Stimulated activated naive CD4-positive, alpha-beta T cell (primary cell): ENCODE measurements around the gene ZFYVE28.
A peak's percentile ranks its signal among the peaks of the same experiment; 100 is the strongest.

ENCODE experiments used
- DNase-seq, 6 experiments: peaks; one replicate each; lab custom pipeline; 2025; lab: John Stamatoyannopoulos, UW

The ZFYVE28 gene

GRCh38 chr4:2273221-2273620, 145.2 kb downstream of the ZFYVE28 start:
- no peak for DNase-seq

- DNase-seq, result no peak
Measured at GRCh38 chr4:2272828-2273120, 145.7 kb downstream of the ZFYVE28 start.

DNA sequence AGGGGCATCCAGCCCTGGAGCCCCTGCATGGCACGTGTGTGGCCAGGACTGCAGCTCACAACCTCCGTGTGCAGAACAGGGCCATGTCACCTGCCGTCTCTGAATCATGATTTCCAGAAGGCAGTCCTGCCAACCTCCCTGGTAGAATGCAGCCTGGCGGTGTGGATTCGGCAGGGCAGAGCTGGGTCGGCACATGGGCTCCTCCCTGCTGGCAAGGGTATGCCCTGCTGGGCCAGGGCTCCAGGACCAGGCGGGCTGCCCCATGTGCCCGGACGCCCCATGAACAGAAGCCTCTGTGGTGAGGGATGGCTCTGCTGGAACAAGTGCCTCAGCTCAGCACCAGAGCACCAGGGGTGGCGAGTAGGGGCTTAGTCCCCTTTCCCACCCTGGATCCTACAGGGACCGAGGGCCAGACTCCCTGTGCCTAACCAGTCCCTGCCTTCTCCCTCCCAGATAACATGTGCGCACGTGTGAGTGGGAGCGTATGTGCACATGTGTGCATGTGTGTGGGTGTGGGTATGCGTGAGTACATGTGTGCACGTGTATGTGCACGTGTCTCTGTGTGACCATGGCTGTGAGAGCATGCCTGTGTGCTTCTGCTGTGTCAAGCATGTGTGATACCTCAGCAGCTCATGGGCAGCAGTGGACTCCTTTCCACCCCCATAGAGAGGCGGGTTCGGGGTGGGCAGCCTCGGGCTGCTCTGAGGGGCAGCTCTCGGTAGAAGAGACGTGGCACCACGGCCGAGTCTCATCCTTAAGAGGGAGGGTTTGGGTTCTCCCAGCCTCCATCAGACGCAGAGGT, 146.2 kb downstream of the ZFYVE28 start:
- DNase-seq, result no peak

DNA sequence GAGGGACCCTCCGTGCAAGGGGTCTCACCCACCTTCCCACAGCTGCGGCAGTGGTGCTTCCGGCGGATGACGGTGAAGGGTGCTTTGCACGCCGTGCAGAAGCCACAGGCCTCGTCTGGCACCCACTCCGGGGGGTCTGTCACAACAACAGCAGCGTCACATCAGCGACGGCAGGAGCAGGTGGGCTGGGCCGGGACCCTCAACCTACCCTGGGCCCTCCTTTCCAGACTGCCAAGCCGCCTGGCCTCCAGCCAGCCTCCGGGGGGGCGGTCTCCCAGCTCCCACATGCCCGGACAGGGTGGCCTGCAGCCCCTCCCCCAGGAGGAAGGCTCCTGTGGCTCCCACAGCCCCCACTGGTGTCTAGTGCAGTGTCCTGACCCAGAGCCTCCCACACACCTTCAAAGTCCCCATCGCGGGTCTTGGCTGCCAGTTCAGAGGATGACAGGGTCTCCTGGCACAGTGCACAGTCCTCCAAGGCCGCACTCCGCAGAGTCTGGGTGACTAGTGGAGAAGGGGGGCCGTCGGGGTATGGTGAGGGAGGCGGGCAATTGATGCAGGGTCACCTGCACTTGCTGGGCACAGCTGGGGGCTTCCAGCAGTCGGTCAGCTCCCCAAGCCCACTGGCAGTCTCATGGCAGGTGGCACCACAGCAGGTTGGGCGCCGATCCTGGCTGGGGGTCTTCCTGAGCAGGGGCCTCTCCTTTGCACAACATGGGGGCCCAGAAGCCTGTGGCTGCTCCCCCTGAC, 147.0 kb downstream of the ZFYVE28 start:
- DNase-seq, result no peak

GRCh38 chr4:2270341-2271165, 147.9 kb downstream of the ZFYVE28 start:
- no peak for DNase-seq

DNA sequence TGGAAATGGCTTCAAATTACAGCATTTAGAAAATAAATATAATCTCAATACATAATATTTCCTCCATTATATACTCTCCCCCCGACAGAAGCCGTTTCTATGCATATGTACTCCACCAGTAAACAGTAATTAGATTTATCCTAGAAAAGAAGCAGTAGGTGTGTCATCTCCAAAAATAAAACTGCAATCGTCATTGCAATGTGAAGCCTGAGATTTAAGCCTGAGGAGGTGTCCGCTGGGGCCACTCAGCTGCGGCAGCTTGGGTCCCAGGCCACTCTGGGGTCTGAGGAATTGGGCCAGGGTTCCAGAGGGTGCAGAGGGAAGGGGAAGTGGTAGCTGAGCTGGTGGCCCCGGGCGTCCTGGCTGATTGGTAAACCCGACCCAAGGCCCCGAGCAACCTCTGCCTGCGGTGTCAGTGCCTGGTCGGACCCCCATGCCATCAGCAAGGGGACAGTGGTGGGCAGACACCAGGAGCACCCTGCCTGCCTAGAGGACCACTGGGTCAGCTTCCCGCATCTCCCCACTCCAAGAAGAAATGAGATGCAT, 148.8 kb downstream of the ZFYVE28 start:
- DNase-seq, result no peak

DNA sequence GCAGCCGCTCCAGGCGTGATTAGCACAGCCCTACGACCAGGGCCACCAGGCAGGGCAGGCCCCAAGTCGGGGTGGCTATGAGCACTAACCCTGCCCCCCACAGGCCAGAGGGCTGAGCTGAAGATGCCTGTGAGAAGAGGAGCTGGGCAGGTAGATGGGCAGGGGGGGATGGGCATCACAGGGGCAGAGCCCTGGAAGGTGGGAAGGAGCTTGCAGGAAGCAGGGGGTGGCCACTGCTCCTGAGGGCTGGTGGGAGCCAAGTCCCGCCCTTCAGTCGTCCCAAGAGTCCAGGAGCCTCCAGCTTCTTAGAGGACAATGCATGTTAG, 149.3 kb downstream of the ZFYVE28 start:
- no peak for DNase-seq

DNA sequence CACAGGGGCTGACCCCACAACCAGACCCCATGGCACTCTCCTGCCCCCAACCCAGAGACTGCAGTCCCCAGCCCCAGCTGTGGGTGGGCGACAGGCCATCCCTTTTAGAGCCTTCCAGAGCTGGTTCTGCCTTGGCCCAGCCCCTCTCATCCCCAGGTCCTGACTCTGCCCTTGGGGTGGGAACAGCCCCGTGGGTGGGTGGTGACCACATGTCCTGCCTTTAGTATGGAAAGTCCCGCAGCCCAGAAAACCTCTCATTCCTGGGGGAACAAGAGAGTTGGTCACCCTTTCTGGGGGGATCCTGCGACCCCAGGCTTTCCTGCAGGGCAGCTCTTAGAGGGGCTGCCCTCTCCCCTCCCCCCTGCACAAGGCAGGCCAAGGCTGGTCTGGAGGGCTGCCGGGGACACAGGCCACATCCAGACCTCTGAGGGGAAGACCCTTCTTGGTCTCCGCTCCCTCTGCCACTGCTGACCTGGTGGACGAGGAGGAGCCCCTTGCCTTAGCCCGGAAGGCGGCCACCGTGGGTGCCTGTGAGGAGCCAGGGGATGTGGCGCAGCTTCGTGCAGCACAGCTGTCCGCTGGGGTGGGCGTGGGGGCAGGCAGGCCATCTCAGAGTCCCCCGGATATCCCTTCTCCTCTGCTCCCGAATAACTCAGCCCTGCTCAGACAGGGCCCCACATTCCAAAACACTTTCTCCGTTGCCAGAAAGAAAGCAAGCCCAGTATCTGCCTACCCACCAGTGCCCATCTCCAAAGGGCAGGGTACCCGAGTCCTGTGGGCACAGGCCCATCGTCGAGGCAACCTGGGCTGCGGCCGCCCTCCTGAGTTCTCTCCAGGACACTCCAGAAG, 149.9 kb downstream of the ZFYVE28 start:
- no peak for DNase-seq

DNA sequence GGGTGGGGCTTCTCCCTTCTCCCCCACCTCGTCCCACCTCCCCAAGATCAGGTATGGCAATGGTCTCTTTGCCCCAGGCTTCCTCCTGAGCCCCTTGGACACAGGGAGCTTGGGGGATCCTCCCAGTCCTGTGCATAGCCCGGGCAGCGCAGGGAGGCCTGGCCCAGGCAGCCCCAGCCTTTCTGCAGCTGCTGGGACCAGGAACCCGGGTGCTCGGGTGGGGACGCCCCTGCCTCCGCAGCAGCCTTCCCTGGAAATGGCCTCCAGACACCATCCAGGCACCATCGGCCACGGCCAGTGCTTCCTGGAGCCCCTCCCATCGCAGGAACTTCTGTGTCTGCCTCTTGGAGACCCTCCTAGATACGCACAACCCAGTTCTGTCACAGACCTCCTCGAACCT, 150.6 kb downstream of the ZFYVE28 start:
- no peak for DNase-seq

- no peak for DNase-seq
Measured at GRCh38 chr4:2267320-2267811, 151.1 kb downstream of the ZFYVE28 start.

DNA sequence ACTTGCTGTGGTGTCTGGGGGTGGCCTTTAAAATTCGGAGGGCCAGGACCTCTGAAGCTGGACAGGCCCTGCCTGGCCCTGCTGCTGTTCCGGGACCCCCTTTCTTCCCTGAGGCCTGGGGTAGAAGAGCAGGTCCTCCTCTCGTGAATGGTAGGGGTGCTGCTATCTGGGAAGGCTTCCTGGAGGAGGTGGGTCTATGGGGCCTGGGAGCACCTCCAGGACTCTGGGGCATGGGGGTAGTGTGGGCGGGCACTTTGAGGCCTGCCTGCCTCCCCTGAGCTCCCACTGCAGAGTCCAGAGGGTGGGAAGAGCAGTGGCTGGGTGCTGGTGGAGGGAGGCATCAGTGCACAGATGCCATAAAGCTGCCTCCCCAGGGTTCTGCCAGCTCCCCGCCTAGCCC, 151.6 kb downstream of the ZFYVE28 start:
- DNase-seq, result no peak

- no peak for DNase-seq
Measured at GRCh38 chr4:2266181-2266580, 152.3 kb downstream of the ZFYVE28 start.

GRCh38 chr4:2265113-2266110, 153.0 kb downstream of the ZFYVE28 start:
- DNase-seq, result no peak

DNA sequence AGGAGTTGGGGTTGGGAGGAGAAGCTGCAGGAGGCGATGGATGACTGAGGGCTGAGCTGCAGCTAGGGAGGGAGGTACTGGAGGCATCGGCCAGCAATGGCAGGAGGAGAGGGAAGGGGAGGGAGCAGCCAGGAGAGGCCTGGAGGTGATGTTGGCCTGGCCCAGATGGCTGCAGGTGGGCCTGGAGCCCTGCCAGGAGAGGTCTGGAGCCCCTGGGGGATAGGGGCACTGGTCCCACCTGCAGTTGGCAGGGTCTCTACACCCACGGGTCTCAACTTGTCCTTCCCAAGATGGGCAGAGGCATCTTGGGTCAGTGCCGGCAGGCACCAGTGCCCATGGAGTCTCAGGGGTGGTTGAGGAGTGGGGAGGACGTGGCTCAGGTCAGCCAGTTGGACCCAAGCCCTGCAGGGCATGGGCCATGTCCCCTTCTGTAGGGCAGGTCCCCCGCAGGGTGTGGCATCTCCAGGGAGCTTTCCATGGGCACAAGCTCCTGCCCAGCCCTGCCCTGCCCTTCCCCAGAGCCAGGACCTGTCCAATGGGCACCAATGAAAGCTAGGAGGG, 153.9 kb downstream of the ZFYVE28 start:
- DNase-seq, result no peak

DNA sequence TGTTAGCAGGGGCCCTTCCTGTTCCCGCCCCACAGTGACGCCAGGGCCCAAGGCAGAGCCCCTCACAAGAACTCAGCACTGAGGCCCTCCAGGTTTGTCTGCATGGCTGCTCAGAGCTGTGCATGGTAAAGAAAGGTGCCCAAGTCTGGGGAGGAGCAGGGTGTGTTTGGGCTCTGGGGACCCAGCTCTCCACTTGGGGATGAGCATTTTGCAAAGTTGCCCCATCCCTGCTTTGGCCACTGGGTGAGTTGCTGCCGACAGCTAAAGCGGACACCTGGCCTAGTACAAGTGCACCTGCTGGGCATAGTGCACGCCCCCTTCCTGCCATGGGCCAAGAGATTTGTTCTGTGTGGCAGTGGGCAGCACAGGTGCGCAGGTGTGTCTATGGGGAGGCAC, 154.5 kb downstream of the ZFYVE28 start:
- DNase-seq, result no peak

DNA sequence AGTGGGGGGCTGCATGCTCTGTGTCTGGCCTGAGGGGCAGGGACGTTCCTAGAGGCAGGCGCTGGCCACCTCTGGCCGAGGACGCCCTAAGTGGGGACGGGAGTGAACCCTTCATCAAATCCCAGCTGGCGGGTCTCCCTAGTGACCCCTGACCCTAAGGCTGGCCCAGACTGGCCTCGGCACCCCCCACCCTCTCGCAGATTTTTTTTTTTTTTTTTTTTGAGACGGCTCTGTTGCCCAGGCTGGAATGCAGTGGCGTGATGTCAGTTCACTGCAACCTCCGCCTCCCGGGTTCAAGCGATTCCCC, 155.5 kb downstream of the ZFYVE28 start:
- DNase-seq, result no peak

- peak; percentile 95 to 99 (median 97) for DNase-seq
Measured at GRCh38 chr4:2262145-2262943, 156.1 kb downstream of the ZFYVE28 start.

DNA sequence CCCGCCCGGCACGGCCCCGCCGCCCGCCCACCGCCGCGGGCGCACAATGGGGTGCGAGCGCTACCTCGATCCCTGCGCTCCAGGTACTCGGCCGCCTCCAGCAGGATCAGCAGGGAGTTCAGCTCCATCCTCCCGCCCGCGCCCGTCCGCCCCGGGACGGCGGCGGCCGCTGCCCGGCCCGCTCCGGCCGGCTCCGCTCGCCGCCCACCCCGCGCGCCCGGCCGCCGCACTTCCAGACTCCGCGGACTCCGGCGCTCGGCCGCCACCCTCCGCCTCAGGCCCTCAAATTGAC, 156.6 kb downstream of the ZFYVE28 start, which contains the start of gene MXD4:
Gene MXD4, minus strand, starts transcription at position 257 of the 292 bp plus-strand sequence. Its CDS starts 129 bp downstream, at position 128.
- no peak for DNase-seq

DNA sequence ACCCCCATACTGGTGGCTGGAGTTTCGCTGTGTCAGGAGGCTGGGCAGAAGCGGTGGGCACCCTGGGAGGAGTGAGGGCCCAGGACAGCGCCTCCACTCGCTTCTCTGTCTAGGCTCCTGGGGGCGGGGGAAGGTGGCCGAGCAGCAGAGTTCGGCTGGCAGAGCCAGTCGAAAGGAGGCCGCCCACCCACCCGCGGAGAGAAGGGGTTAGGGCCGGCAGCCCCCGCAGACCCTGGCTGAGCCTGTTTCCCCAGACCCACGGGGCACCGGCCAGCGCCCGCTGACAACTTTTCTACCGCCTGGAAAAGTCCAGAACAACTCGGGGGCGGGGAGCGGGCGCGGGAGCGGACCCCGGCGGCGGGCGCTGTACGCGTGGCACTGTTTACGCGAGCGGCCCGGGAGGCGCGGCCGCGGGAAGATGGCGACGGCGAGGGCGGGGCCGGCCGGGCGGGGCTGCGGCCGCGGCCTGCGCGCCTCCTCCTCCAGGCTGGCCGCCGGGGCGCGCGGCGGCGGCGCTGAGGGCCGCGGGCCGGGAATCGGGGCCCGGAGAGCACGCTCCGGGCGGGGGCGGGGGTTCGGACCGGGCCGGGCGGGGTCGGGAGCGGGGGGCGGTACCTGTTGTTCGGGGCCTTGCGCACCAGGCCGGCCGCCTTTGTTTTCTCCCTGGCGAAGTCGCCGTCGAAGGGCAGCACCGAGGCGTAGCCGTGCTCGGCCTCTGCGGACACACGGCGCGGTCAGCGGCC, 157.2 kb downstream of the ZFYVE28 start:
- DNase-seq, result peak; percentile 36 to 66 (median 54)
